Kidney epithelial cell (primary cell): ENCODE measurements around the gene HOXB7. TPM values are rescaled to one million over a fixed set of nuclear protein-coding genes. Genes with fewer than 3 reads are reported as not detected.

Experiments used
- DNase-seq: peaks from one replicate; pipeline ENCODE4 v3.0.0-alpha.2; 2010; ENCODE audit warnings: low read depth
- H3K27me3 ChIP-seq: 2 replicates; pipeline ENCODE4 v1.6.0; 2011; ENCODE audit warnings: low read length; ENCODE audit not compliant: control insufficient read depth, insufficient read depth
- H3K36me3 ChIP-seq: 2 replicates; pipeline ENCODE4 v1.5.1; 2011; ENCODE audit warnings: low read length; ENCODE audit not compliant: control insufficient read depth, insufficient read depth
- H3K4me3 ChIP-seq: 2 replicates; pipeline ENCODE4 v1.5.1; 2011; ENCODE audit warnings: low read depth, mild to moderate bottlenecking, control low read depth, low read length
- total RNA-seq: library from RNA; depleted of rRNA; stranded (reverse); fragments of >200 nt; gene quantifications from 2 replicates; pipeline ENCODE4 v1.2.3, GENCODE V29; 2015
- TF ChIP-seq, protein P1 (sequence below): IDR thresholded peaks from 2 replicates; pipeline ENCODE4 v1.5.1; 2011; ENCODE audit warnings: mild to moderate bottlenecking, moderate library complexity, low read length, control low read depth, inconsistent platforms; ENCODE audit not compliant: insufficient read depth, poor library complexity, severe bottlenecking

HOXB7 gene
- total RNA-seq, 1 donor from 2014 or later = 27.2 TPM

DNA sequence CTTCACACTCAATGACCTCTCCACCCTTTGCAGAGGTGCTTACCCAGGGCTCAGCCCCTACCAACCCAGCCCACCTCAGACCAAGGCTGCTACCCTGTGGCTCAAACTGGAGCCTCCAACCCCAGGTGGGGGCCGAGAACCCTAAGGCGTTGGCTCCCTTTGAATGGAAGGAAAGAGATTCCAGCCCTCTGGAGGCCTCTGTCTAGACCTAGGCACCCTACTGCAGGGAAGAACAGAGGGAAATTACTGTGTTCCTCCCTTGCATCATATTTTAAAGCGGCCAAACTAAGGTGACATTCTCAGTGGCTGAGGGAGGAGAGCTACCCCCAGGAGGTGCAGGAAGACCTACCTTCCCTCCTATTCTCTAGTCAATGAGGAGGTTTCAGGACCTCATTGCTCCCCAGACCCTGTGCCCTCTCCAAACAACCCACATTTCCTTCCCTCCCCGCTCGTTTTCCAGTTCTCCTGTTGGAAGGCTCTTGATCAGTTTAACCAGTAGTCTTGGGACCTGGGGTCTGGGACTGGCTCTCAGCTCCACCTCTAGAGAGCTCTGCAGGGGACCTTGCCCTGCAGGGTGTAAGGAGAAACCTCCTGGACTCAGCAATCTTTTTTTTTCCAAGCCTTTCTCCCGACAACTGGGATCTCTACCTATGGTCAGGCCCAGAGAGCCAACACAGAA, 9.8 kb upstream of the HOXB7 start:
- H3K27me3 ChIP-seq = peaks cover 6% of the 10 kb centered on the region
- TF ChIP-seq, protein P1, sequence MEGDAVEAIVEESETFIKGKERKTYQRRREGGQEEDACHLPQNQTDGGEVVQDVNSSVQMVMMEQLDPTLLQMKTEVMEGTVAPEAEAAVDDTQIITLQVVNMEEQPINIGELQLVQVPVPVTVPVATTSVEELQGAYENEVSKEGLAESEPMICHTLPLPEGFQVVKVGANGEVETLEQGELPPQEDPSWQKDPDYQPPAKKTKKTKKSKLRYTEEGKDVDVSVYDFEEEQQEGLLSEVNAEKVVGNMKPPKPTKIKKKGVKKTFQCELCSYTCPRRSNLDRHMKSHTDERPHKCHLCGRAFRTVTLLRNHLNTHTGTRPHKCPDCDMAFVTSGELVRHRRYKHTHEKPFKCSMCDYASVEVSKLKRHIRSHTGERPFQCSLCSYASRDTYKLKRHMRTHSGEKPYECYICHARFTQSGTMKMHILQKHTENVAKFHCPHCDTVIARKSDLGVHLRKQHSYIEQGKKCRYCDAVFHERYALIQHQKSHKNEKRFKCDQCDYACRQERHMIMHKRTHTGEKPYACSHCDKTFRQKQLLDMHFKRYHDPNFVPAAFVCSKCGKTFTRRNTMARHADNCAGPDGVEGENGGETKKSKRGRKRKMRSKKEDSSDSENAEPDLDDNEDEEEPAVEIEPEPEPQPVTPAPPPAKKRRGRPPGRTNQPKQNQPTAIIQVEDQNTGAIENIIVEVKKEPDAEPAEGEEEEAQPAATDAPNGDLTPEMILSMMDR = no peak
- peak overlapping the region; percentile 39 for H3K4me3 ChIP-seq
- H3K36me3 ChIP-seq = no peaks in the 10 kb centered on the region
- no peak for DNase-seq

DNA sequence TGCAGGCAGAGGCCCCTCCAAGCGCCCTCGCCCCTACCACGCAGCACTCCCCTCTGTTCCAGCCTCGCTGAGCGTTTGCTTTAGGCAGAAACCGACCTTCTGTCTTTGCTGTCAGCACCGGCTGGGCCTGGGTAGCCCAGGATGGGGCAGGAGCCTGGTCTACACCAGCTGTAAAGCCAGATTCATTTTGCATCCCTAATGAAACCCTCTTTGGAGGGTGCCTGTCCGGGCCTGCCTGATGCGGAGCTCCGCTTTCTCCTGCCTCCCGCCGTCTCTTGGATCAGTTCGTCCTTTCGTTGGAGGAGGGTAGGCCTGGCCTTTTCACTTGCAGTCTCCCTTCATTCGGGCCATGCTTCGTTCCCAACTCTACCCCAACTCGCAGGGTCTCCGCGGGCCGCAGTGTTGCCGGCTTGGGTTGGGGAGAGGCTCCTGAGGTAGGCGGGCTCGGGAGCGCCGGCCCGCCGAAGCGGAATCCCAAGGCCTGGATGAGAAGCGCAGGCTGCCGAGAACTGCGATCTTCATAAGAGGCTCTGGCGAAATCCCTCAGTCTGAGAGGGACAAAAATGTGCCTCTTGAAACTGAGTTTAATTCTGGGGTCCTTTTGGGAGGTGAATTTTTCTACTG, 9.1 kb upstream of the HOXB7 start:
- peak overlapping the region; percentile 39 for H3K4me3 ChIP-seq
- no peaks in the 10 kb centered on the region for H3K36me3 ChIP-seq
- TF ChIP-seq, protein P1 = no peak
- H3K27me3 ChIP-seq = peaks cover 6% of the 10 kb centered on the region
- DNase-seq = no peak

DNA sequence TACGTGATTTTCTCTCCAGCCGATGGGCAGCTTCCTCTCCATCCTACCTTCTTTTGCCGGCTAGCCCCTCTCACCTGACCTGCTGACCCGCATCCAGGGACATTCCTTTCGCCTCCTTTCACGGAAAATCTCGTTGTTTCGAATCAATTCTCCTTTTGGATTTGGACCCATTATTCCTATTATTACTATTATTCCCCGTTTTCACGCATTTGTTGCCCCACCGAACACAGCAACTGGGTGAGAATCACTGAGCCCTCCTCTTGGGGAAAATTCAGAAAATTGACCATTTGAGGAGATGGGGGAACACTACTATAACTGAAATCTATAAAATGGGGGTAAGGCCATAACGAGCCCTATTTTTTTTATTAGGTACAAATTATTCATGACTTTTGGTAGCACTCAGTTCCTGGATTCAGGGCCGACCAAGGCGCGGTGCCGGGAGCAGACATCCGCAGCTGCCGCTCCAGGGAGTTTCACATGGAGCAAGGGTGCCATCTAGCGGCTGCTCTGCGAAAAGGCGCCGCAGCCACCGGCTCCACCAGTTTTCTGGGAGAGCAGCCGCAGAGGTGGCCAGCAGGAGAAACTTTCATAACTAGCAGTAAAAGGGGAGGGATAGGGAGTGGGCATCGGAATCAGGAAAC, 7.6 kb upstream of the HOXB7 start:
- Histone ChIP-seq H3K4me3 (peak overlapping the region; percentile 41), H3K36me3 (no peaks in the 10 kb centered on the region), H3K27me3 (peaks cover 6% of the 10 kb centered on the region)
- DNase-seq = no peak
- TF ChIP-seq, protein P1 = peak; percentile 90

DNA sequence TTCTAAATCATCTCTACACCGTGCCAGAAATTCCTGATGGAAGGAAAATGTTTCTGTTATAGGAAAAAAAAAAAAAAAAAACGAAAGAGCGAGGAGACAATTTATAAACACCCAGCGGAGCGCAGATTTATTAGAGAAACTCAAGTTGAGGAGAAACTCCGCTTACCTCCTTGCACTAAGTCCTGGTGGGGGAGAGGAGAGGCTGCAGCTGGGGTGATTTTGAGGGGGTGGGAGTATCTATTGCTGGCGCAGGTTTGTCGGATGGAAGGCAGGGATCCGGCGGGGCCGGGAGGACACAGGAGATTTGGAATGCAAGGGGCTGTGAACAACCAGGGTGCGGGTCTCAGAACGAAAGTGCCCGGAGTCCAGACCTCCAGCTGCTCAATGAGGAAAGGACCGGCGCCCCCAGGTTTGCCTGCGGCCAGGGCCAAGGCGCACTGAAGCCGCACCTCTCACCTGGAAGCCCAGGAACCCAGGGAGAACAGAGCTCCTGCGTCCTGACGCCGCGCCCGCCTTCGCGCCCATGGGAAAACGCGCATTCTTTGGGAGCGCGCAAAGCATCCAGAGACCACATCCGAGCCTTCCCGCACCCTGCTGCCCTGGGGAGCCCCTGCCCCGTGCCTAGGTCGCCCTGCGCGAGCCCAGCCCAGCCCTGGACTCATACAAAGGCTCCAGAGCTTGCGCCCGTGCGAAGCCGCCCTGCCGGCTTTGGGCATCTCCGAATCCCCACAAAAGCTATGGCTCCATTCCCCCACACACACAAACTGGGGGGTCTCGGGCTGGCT, 6.8 kb upstream of the HOXB7 start:
- TF ChIP-seq, protein P1 = no peak

DNA sequence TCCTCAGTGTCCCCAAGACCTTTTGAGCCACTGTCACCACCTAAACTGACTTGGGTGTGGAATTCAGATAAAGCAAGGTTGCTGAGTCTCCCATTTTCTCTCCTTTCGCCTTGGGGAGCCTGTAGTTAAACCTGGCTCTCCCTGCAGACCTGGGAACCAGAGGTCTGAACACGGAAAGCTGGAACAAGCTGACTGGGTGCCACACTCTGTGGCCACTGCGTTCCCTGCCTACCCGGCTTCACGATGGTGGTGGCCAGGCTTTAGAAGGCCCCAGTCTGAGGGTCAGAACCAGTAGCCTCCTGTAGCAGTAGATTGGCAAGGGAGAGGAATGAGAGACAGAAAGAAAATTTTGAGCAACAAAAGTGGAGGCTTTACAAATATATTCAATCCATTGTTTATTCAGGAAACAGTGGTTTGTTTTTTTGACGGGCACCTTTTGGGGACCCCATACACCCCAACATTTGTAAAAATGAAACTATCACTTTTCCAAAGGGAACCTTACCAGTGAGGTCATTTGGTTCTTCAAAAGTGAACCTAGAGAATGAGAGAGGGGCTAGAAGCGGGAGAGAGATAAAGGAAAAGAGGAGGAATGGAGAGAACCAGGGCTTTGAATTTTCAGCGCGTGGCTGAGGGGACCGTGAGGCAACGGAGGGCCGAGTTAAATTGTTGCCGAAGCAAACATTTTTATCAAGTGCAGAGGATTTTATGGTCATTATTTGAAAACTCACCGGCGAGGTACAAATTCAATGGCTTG, 6.1 kb upstream of the HOXB7 start:
- peaks cover 6% of the 10 kb centered on the region for H3K27me3 ChIP-seq
- TF ChIP-seq, protein P1 = no peak
- H3K36me3 ChIP-seq = peaks cover under 1% of the 10 kb centered on the region
- DNase-seq = no peak
- H3K4me3 ChIP-seq = peak overlapping the region; percentile 41

More for the DNA sequence above, 6.8 kb upstream of the HOXB7 start:
- Histone ChIP-seq H3K36me3 (no peaks in the 10 kb centered on the region), H3K27me3 (peaks cover 6% of the 10 kb centered on the region), H3K4me3 (peak overlapping the region; percentile 41)
- no peak for DNase-seq
